GM20431 (cell line): ENCODE data around the gene DES.

Experiments
- in situ Hi-C: fragments of 300-500 bp; cut with MseI, MboI; formaldehyde crosslinking; loops from one replicate; pipeline ENCODE4 v1.15.0; 2020; ENCODE audit warnings: low sequenced_read_pairs; ENCODE audit not compliant: unreplicated experiment

DES gene

GRCh38 chr2:219399716-219400478, 18.3 kb upstream of the DES start:
- in situ Hi-C loops, result loop anchor here (10.0 kb wide), 1 partner anchor 125 kb away; no protein-coding TSS in a partner anchor

GRCh38 chr2:219400562-219400961, 17.6 kb upstream of the DES start:
- in situ Hi-C loops, result loop anchor here (10.0 kb wide), 1 partner anchor 124 kb away; no protein-coding TSS in a partner anchor

GRCh38 chr2:219401606-219402005, 16.6 kb upstream of the DES start:
- in situ Hi-C loops, result loop anchor here (10.0 kb wide), 1 partner anchor 123 kb away; no protein-coding TSS in a partner anchor

GRCh38 chr2:219402665-219403515, 15.3 kb upstream of the DES start:
- in situ Hi-C loops, result loop anchor here (10.0 kb wide), 1 partner anchor 122 kb away; no protein-coding TSS in a partner anchor

- in situ Hi-C loops, result loop anchor here (10.0 kb wide), 1 partner anchor 121 kb away; no protein-coding TSS in a partner anchor
Measured at GRCh38 chr2:219403861-219404260, 14.3 kb upstream of the DES start.

- in situ Hi-C loops, result loop anchor here (10.0 kb wide), 1 partner anchor 120 kb away; no protein-coding TSS in a partner anchor
Measured at GRCh38 chr2:219404291-219404910, 13.8 kb upstream of the DES start.

GRCh38 chr2:219404954-219405353, 13.2 kb upstream of the DES start:
- in situ Hi-C loops, result loop anchor here (10.0 kb wide), 1 partner anchor 120 kb away; no protein-coding TSS in a partner anchor

GRCh38 chr2:219405451-219405850, 12.7 kb upstream of the DES start:
- in situ Hi-C loops, result loop anchor here (10.0 kb wide), 1 partner anchor 119 kb away; no protein-coding TSS in a partner anchor

GRCh38 chr2:219405958-219406860, 12.0 kb upstream of the DES start:
- in situ Hi-C loops, result loop anchor here (10.0 kb wide), 1 partner anchor 119 kb away; no protein-coding TSS in a partner anchor

- in situ Hi-C loops, result loop anchor here (10.0 kb wide), 1 partner anchor 118 kb away; no protein-coding TSS in a partner anchor
Measured at GRCh38 chr2:219406861-219407230, 11.3 kb upstream of the DES start.

GRCh38 chr2:219407343-219407742, 10.8 kb upstream of the DES start:
- in situ Hi-C loops, result loop anchor here (10.0 kb wide), 1 partner anchor 117 kb away; no protein-coding TSS in a partner anchor

- in situ Hi-C loops, result loop anchor here (10.0 kb wide), 1 partner anchor 117 kb away; no protein-coding TSS in a partner anchor
Measured at GRCh38 chr2:219408204-219408603, 10.0 kb upstream of the DES start.

- in situ Hi-C loops, result loop anchor here (10.0 kb wide), 1 partner anchor 116 kb away; no protein-coding TSS in a partner anchor
Measured at GRCh38 chr2:219408631-219409030, 9.5 kb upstream of the DES start.

- in situ Hi-C loops, result loop anchor here (10.0 kb wide), 1 partner anchor 115 kb away; no protein-coding TSS in a partner anchor
Measured at GRCh38 chr2:219409619-219410018, 8.6 kb upstream of the DES start.

- in situ Hi-C loops, result no loop called here
Measured at GRCh38 chr2:219410390-219410789, 7.8 kb upstream of the DES start.

GRCh38 chr2:219414857-219415256, 3.3 kb upstream of the DES start:
- in situ Hi-C loops, result no loop called here

- in situ Hi-C loops, result no loop called here
Measured at GRCh38 chr2:219415580-219416234, 2.5 kb upstream of the DES start.

- in situ Hi-C loops, result no loop called here
Measured at GRCh38 chr2:219416235-219416602, 2.0 kb upstream of the DES start.
